GM21723 (cell line): ENCODE measurements around the gene PLAGL2.
"Not testable (repeated sequence)": the region's sequence is repeated elsewhere in the genome, so short reads cannot be mapped to it uniquely, and the experiment has no call there.

Experiments
- ATAC-seq: cut with Tn5 transposase; IDR thresholded peaks from one replicate; pipeline ENCODE4 v1.9.1; 2021; ENCODE audit warnings: mild to moderate bottlenecking, moderate library complexity; ENCODE audit not compliant: unreplicated experiment

PLAGL2 gene

DNA sequence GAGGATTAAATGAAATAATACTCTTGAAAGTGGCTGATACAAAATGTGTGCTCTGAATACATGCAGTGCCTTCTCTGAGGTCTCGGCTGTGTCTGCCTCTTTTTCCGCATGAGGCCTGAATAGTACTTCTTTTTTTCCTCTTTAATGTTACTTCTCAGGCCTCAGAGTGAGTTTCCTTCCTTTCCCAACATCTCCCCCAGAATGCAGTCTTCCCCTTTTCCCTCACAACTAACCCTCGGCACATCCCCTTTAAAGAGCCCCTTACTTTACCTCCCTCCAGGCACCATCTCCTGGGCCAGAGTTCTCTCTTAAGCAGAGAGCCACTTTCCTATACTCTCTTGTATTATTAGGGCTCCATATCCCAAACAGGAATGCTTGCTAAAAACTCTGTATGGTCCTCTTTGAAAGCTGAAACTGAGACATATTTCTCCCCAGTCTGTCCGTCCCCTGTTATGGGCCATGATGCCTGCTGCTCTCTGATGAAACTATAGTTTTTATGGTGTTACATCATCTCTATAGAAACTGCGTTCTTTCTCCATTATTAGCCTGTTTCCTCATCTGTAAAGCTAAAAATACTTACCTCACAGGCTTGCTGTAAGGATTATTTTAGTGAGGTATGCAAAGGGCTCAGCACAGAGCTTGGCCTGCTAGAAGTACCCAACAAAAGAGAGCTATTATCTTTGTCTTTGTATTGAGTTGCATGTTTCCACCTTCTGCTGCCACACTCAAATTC, 2.3 kb downstream of the PLAGL2 start:
- ATAC-seq, result no peak

DNA sequence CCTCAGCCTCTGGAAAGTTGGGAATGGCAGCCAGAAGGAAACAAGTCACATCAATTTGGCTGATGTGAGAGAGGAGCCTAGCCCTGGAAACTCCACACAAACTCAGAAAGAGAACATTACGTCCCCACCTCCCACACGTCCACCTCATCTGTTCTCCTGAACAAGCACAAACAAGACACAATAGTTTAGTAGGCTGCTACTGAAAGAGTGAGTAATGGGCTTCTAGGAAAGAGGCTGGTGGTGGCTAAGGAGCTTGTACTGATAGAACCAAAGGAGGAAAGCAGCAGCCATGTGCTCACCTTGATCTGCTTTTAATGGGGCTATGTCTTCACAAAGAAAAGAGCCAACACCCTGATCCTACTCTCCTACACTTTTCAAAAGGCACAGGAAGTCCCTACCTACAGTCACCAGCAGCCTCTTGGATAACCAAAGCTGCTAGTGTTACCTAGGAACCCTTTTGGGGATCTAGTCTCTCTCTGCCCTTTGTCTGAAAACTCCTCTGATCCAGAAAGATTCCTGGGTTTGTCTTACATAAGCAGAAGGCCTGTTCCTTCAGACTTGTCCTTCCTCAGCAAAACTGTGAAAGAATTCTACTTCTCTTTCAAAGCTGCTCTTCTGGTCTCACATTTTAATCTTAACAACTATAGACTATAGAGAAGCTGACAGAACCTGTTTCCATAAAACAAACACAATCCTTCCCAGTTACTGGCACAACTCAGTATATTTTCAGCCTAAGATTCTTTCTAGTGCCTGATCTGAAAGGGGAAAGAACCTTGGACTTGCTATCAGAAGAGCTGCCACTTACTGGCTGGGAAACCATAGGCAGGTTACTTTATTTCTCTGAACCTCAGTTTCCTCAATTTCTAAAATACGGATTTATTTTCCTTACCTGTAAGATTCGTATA, 3.1 kb downstream of the PLAGL2 start:
- ATAC-seq, result no peak

DNA sequence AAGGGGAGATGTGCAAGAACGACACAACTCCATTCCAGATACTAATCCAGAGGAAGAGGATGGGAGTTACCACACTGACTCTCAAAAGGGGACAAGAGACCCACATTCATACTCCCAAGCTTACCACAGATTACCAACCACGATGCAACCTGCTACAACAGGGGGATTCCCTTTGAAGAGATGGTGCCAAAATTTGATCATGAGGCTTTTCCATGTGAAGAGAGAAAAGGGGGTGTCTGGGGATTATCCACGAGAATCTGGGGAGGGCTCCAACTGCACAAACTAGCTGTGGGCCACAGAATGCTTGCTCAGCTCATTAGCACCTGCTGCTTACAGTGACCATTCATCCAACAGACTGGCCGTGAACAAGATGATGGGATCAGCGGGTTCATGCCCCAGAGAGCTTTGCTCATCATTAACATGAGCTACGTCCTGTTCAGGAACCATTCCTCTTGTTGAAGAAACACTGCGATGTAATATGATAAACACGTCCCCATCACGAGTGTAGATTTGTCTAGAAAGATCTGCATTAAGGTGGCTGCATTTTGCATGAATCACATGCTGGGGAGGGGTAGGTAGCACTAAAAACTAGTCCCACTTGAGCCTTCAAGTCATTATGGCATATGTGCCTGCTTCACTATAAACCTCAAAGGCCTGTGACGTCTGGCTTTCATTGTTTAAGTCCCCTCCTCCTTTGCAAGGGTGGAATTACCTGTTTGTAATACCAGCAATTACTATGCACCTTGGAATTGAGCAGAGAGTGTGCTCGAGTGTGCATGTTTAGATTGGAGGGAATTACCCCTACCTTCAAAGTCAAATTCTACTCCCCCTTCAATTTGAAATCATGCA, 4.0 kb downstream of the PLAGL2 start:
- ATAC-seq, result no peak

DNA sequence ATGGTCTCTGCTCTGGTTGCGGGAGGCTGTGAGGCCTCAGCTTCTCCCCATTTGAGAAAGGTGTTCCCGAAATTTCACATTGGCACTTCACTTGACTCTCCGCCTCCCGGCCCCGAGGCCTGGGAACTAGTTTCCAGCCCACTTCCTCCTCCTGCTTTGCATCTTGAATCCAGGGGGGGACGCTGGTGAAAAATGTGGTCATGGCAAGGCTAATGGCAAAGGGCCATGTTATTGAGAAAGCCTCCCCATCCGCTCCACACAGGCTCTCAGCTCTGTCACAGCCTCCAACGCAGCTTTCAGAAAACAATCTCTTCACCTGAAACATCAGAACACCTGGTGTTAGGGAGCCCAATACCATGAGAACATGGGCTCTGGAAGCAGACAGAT, 5.6 kb downstream of the PLAGL2 start:
- no peak for ATAC-seq

DNA sequence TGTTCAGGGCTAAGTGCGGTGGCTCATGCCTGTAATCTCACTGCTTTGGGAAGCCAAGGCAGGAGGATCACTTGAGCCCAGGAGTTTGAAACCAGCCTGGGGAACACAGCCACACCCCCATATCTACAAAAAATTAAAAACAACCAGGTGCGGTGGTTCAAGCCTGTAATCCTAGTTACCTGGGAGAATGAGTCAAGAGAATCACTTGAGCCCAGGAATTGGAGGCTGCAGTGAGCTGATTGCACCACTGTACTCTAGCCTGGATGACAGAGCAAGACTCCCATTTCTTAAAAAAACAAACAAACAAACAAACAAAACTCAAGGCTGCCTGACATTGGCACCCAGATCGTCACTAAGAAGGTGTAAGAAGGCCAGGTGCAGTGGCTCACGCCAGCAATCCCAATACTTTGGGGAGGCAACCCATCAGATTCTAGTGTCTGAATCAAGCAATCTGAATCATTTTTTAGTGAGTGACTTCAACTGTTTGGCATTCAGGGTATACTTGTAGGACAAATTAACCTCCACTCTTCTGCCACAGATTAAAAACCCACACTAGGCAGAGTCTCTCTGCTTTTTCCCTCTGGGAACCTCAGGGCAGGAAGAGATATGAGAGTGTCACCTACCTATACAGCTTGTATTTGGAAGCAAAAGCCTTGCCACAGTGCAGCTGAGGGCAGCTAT, 6.1 kb downstream of the PLAGL2 start:
- no peak for ATAC-seq

DNA sequence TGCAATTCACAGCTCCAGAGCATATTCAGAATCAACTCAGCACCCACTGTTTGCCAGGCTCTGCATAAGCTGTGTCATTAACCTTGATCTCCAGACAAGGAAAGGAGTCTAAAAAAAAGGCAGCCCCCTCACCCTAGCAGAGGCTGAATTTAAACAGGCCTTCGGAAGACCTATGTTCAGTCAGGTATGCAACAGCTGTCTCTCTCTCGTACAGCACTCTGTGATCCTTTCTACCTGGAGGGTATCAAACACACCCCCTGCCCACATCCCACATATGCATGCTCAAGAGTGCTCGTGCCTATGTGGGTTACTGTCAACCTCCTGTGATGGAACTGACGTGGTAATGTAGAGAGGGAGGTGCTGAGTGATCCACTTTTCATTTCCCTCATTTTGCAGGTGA, 8.5 kb downstream of the PLAGL2 start:
- no peak for ATAC-seq

DNA sequence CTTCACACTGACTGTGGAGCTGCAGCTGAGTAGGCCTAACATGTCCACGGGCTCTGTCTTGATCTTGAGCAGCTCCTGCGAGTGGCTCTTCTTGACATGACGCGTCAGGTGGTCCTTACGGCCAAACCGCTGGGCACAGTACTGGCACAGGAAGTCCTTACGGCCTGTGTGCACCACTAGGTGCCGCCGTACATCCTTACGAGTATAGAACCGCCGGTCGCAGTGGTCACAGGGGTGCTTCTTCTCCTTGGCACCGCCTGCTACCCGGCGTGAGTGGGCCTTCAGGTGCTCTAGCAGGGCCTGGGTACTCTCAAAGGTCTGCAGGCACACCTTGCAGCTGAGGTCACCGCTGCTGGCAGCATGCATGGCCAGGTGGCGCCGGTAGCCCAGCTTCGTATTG, 10.4 kb downstream of the PLAGL2 start:
- ATAC-seq, result not testable (repeated sequence)

DNA sequence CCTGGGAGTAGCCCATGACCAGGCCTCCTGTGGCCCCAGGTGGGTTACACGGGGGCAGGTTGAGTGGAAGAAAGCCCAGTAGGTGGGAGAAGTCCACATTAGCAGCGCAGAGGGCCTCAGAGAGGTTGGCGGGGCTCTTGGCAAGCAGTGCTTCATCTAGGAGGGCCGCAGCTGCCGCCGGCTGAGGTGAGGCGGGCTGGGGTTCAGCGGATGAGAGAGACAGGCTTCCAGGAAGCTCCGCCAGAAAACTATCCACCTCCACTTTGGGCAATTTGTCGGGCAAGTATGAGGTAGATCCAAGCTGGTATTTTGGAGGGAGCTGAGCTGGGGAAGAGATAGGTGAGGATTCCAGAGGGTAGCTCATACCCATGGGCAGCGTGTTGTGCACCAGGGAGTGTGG, 10.9 kb downstream of the PLAGL2 start:
- ATAC-seq, result not testable (repeated sequence)

DNA sequence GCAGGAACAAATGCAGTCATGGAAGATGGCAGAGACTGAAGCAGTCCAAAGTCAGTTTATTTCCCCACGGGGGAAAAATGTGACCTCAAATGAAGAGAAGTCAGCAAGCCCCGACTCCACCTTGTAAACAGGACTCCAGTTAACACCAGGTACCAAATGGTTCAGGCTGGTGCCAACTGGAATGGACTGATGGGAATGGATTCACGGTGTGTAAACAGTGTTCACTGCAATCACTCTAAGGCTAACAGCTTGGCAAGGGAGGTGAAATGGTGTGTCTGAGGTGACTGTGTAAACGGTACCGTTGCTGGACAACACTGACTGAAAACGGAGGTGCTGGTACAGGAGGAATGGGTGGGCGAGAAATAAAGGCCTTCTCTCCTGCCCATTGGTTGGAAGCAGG, 12.0 kb downstream of the PLAGL2 start:
- no peak for ATAC-seq

DNA sequence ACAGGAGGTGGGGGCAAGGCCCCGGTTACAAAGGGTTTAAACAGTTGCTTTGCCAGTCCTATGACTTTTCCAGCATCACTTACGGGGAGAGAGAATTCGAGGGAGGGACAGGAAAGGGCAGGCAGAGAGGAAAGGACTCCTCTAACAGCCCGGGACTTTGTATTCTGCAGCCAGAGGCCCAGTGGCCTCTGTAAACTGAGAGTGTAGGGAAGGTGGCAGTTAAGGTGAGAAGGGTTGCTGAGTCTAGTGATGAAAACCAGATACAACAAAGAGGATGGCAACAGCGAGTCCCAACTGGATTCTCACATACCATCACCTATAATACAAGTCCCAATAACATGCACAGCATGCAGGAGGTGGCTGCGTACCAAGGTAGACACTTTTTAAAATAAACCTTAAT, 13.5 kb downstream of the PLAGL2 start:
- no peak for ATAC-seq

DNA sequence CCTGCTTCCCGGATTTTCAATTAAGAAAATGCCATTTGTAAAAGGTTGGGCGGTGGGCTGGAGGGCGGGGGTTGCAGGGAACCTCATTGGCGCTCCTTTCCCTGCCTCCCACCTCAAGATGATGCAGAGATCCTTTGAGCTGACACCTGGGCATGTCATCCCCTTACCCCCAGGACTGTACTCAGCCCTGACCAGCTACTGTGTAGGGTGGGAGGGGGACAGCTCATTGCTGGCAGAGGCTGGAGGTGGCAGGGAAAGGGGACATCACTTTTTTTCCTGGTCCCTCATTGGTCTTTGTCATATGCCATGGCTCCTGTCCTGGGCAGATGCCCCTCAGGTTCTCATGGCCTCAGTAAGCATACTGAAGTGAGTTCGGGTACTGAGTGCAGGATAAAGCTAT, 14.2 kb downstream of the PLAGL2 start:
- not testable (repeated sequence) for ATAC-seq

DNA sequence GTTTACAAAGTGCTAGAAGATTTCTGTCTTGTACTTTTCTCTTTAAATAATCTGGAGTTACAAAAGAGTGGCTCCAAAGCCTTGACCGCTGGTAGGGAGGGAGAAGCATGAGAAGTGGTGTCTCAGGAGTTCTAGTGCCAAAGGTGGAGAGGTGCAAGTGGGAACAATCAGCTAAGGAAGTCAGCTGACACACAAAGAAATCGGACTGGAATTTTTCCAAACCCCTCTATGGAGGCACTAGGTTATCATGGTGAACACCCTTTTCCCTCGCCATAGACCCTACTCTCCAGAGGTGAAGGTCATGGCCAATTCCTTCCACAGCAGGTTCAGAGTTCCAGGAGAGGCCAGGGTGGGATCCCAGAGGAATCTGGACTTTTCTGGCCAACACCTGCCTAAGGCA, 14.8 kb downstream of the PLAGL2 start:
- no peak for ATAC-seq

DNA sequence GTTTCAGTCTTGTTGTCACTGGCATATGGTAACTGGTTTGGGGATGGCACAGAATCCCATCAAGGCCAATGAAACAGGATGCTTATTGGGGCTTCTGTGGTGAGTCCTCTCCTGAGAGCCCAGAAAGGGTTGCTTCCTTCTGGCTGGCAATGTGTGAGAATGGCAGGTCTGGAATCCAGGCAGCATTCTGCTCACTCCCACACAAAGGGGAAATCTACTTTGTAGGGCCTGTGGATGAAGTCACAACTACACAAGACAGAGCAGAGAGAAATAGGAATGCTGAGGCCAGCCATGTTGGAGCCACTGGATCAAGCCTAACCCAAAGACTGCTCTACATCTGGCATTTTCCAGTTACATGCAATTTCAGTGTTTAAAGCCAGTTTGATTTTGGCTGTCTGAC, 15.7 kb downstream of the PLAGL2 start:
- ATAC-seq, result no peak

DNA sequence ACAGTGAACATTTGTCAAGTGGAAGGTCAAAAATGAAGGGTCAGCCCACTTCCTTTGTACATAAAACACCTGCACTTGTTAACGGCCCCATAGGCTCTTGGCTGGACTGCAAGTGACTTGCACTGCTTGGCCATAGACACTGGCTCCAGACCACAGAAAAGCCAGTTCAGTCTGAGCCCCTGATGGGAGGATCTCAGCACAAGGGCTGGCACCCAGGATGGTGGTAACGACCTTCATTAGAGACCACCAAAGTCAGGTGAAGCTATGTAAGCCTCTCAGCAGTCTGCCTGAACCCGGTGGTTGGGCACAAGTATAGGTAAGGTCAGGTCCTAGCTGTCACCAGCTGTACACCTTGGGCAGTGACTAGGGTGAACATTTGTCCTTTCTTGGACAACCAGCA, 16.1 kb downstream of the PLAGL2 start:
- ATAC-seq, result no peak

DNA sequence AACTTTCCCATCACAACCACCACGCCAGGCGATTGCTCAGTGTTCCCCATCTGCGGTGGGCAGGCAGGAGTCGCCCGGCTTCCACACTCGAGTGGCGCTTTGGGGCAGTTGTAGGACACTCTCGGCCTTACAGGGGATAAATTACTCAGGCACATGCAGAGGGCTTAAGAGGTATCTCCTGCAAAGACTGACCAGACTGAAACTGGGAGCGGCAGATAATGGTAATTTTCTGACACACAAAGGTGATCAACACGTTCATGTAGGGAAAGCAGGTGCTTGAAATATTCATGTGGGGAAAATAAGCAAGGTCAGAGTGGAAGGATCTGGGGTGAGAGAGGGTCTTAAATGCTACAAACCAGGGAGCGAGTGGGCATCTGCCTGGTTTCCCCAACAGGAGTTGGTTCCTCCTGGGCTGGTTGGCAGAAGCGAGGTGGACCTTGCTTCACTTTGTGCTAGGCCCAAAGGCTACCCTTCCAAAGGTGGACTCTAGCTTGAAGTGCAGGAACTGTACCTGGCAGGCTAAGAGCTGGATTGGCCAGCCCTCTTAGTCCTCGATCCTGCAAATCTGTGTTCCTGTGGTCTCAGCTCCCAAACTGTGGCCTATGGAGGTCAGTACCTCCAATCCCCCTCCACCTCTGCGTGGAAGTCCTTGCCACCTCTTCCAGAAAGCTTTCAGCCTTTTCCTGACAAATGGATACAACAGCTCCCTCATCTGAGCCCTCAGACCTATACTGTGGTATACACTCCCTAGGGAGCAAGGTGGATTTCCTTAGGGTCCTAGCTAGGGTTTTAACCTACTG, 16.7 kb downstream of the PLAGL2 start:
- no peak for ATAC-seq

DNA sequence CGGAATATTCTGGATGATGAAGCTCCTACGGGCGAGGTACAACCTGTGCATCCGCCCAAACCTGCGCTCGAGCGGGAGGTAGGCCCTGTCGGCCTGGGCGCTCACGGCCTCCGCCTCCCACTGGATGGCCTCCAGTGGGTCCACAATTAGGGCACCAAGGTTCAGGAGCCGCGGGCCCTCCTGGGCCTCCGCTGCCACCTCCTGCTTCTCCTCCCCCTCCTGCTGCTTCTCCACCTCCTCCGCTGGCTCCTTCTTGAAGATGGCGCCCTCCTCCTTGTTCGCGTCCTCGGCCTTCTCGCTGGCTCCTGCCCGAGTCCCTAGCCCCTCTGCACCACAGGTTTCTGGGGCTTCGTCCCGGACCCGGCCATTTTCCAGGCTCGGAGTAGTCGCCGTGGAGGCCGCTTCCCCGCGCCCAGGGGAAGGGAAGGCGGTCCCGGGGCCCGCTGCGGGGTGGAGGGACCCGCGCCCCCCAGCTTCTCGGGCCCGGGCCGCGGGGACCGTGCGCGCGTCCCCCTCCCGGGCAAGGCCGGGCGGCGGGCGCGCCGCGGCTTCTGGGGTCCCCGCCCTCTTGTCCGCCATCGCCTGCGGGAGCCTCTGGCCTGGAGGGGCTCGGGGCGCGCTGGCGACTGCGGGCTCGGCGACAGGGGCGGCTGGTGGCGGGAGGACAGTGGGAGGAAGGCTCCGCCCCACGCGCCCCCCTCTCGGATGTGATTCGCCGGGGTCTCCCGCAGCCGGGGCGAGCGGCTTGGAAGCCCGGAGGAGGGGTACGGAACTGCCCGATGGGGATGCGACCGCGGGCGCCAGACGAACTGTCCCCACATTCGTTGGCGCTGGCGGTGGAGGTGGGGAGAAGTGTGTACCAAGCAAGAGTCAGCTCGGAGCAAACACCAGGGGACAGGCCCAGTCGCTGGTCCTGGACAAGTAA, 17.6 kb downstream of the PLAGL2 start:
- ATAC-seq, result no peak

DNA sequence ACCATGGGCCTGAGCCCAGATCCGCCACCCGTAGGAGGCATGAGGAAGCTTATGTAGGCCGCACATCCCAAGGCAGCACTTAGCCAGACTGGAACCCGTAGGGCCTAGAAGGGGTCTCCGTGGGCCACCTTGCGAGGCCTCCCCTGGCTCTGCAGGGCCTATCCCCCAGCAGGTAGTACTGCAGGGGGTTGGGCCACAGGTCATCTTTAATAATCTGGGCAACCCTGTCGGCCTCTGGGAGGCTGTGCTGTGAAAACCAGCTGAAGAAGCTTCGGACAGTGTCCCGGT, 18.5 kb downstream of the PLAGL2 start:
- no peak for ATAC-seq

DNA sequence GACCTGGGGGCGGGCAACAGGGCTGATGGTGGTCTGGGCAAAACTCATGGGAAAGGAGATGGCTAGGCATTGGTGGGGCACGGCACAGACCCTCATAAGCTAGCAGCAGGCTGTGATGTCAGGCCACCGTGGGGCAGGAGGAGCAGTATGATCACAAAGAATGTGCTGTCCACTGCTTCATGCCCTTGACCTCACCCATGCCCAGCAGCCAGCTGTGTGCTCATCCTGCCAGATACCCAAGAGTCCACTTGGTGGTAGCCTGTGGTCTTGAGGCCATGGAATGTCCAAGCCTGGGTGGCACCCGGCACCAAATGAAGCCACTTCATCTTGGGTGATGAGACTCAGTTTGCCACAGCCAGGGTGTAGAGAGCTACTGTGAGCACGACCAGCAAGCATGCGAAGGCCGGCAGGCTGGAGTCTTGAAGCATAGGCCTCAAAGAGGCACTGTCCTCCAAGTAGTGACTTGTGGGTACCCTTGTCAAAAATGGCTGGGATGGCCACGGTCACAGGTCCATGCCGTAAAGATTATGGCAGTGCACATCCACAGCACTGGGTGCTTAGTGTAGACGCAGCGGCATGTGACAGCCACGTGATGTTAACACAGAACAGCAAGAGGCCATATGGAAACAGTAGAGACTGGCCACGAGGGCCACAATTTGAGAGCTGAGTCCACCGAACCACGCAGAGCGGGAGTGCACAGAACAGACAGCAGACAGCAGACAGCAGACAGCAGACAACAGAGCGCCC, 19.0 kb downstream of the PLAGL2 start:
- ATAC-seq, result no peak
